Ovary (tissue), 9 donors: ENCODE data around the gene PPFIBP2. TPM values are rescaled to one million over a fixed set of nuclear protein-coding genes. Genes with fewer than 3 reads are reported as not detected.

Experiments used
- DNase-seq, 5 donors: peaks; one replicate each; pipeline ENCODE4 v3.0.0-alpha.2; 2019 to 2020
- H3K27ac ChIP-seq, 2 donors: fragments of 200-600 bp; one replicate each; pipeline versions ENCODE4 v1.5.1 to v1.8.0; 2019 to 2022
- H3K27me3 ChIP-seq: fragments of 200-600 bp; one replicate; pipeline ENCODE4 v1.8.0; 2022
- H3K36me3 ChIP-seq: fragments of 200-600 bp; sonication (generic); one replicate; pipeline ENCODE4 v1.5.1; 2019
- H3K4me1 ChIP-seq: one replicate; pipeline ENCODE4 v1.8.1; 2013; ENCODE audit warnings: mild to moderate bottlenecking, moderate library complexity; ENCODE audit not compliant: insufficient read depth
- H3K4me3 ChIP-seq: fragments of 200-600 bp; sonication (generic); one replicate; pipeline ENCODE4 v1.5.1; 2017
- H3K9me3 ChIP-seq, 2 donors: fragments of 200-600 bp in 1 of 2; sonication (generic) in 1 of 2; one replicate each; pipeline versions ENCODE4 v1.5.1 to v1.8.1; 2013 to 2019; ENCODE audit warnings: mild to moderate bottlenecking in 1 of 2, moderate library complexity in 1 of 2
- CTCF ChIP-seq, 3 donors: fragments of 450-650 bp in 2 of 3; fragments of 200-600 bp in 1 of 3; IDR thresholded peaks; one replicate each; pipeline versions ENCODE4 v1.5.1 to v1.8.0; 2016 to 2022; ENCODE audit warnings: antibody characterized with exemption in 3 of 3, mild to moderate bottlenecking in 1 of 3
- EP300 ChIP-seq: sonication (generic); formaldehyde crosslinking; IDR thresholded peaks from one replicate; pipeline ENCODE4 v1.6.1; 2017; ENCODE audit warnings: antibody characterized with exemption
- POLR2A ChIP-seq: fragments of 450-650 bp; IDR thresholded peaks from one replicate; pipeline ENCODE4 v1.6.1; 2017; ENCODE audit warnings: antibody characterized with exemption, mild to moderate bottlenecking, moderate library complexity
- WGBS, 3 donors: extraction: QIAGEN DNeasy Blood & Tissue Kit in 1 of 3; methylation state at CpG; one replicate each; pipeline versions ENCODE4 v1.1.5 to v1.1.7; 2013 to 2017; 5-methylcytosine and 5-hydroxymethylcytosine counted together
- intact Hi-C, 4 donors: fragments of 100-400 bp; cut with DNase I; formaldehyde crosslinking; loops; one replicate each; pipeline versions ENCODE4 v1.11.0 to v1.15.1; 2022 to 2023
- polyA plus RNA-seq, 2 donors: library from polyadenylated mRNA; stranded (reverse); fragments of 200-250 nt in 1 of 2; fragments of 350-450 nt in 1 of 2; fragmentation: Illumina TruSeq in 1 of 2; extraction: RNeasy Lipid Tissue Mini Kit (QIAGEN cat#74804) in 1 of 2; gene quantifications; one replicate each; pipeline ENCODE4 v1.2.3, GENCODE V29; 2013 to 2014
- total RNA-seq, 7 donors: library from RNA; depleted of rRNA in 2 of 7; stranded (reverse); fragments of >200 nt in 2 of 7; fragmentation: NEBNext Ultra II Directional in 3 of 7; extraction: Animal tissue kit (Norgen Biotek cat#: 25700) in 3 of 7; gene quantifications; one replicate each; pipeline versions ENCODE4 v1.1.0 to v1.2.4, GENCODE V29; 2016 to 2023
- donor health status: DM: no; HTN: no; CAD: no; lungs with moderate emphysema.
- donor health status: DM: no; HTN: no; CAD: no.
- donor health status: Bipolar disorder and iron deficiency.
- donor health status: DM: yes; HTN: yes; CAD: no.
- donor health status: DM: no; HTN: no; CAD: no.
- donor health status: DM: yes; HTN: yes; CAD: no.

Gene PPFIBP2
- total and polyA plus RNA-seq, 9 donors, result 9.6 to 36.2 (median 20.7) TPM

GRCh38 chr11:7570938-7571521, 57.2 kb downstream of the PPFIBP2 start:
- H3K4me1 ChIP-seq, result peaks cover 11% of the 10 kb centered on the region
- WGBS, 3 donors, result 94 to 100% (median 96%) methylated on average over 1 of the region's 1 CpG
- no peaks in the 10 kb centered on the region for H3K9me3 ChIP-seq
- no peak overlapping the region for H3K4me3 ChIP-seq
- no peak overlapping the region for H3K27ac ChIP-seq
- H3K36me3 ChIP-seq, result no peaks in the 10 kb centered on the region
- DNase-seq, result no peak
- TF ChIP-seq CTCF (IDR thresholded peaks at IDR 0.05) (no peak), POLR2A (no peak)
- H3K27me3 ChIP-seq, result no peaks in the 10 kb centered on the region
- intact Hi-C loops, result loop anchor here (2.0 to 10.0 kb wide), 5 partner anchors 86 to 118 kb away; no protein-coding TSS in a partner anchor

- no peak overlapping the region for H3K27ac ChIP-seq
- intact Hi-C loops, result loop anchor here (2.0 to 10.0 kb wide), 5 partner anchors 85 to 117 kb away; no protein-coding TSS in a partner anchor
- no peak overlapping the region for H3K4me3 ChIP-seq
- no peaks in the 10 kb centered on the region for H3K36me3 ChIP-seq
- peak; percentile 68 to 83 (median 81) for DNase-seq
- H3K9me3 ChIP-seq, result no peaks in the 10 kb centered on the region
- peaks cover 17% of the 10 kb centered on the region for H3K4me1 ChIP-seq
- no peaks in the 10 kb centered on the region for H3K27me3 ChIP-seq
- peak; percentile 93 to 96 (median 94) for TF ChIP-seq CTCF (IDR thresholded peaks at IDR 0.05)
- no peak for TF ChIP-seq EP300
- WGBS, 3 donors, result 4 to 6% (median 4%) methylated on average over 4 of the region's 4 CpGs
Observed at GRCh38 chr11:7571640-7572000, 57.8 kb downstream of the PPFIBP2 start.

- WGBS, 3 donors, result 39 to 46% (median 43%) methylated on average over 4 of the region's 4 CpGs
- intact Hi-C loops, result loop anchor here in 3 of 4 donors (5.0 to 10.0 kb wide), 3 partner anchors 85 to 115 kb away; no protein-coding TSS in a partner anchor
- Histone ChIP-seq H3K4me3 (no peak overlapping the region), H3K9me3 (no peaks in the 10 kb centered on the region), H3K27ac (no peak overlapping the region), H3K4me1 (peaks cover 17% of the 10 kb centered on the region), H3K36me3 (no peaks in the 10 kb centered on the region), H3K27me3 (no peaks in the 10 kb centered on the region)
- DNase-seq, result no peak
- TF ChIP-seq EP300 (no peak), CTCF (IDR thresholded peaks at IDR 0.05) (no peak), POLR2A (no peak)
Observed at GRCh38 chr11:7572001-7572712, 58.4 kb downstream of the PPFIBP2 start.

- peak overlapping the region in 1 of 2 donors; percentile 18 for H3K27ac ChIP-seq
- intact Hi-C loops, result loop anchor here in 3 of 4 donors (5.0 to 10.0 kb wide), 3 partner anchors 84 to 114 kb away; no protein-coding TSS in a partner anchor
- DNase-seq, result no peak
- no peaks in the 10 kb centered on the region for H3K27me3 ChIP-seq
- peaks cover 17% of the 10 kb centered on the region for H3K4me1 ChIP-seq
- H3K4me3 ChIP-seq, result no peak overlapping the region
- no peaks in the 10 kb centered on the region for H3K36me3 ChIP-seq
- no peak for TF ChIP-seq POLR2A
- no peak for TF ChIP-seq EP300
- TF ChIP-seq CTCF (IDR thresholded peaks at IDR 0.05), result no peak
- no peaks in the 10 kb centered on the region for H3K9me3 ChIP-seq
Observed at GRCh38 chr11:7573193-7573557, 59.4 kb downstream of the PPFIBP2 start.
